NCI-H748 treated with DMSO at 0.1 percent for 48 hours (cell line): ENCODE data around the gene FAM3C.
A peak's percentile ranks its signal among the peaks of the same experiment; 100 is the strongest.
"Not testable (repeated sequence)": the region's sequence is repeated elsewhere in the genome, so short reads cannot be mapped to it uniquely, and the experiment has no call there.

Experiments
- DNase-seq: peaks from one replicate; lab custom pipeline; 2025; lab: John Stamatoyannopoulos, UW

The FAM3C gene

GRCh38 chr7:121330053-121330833 lies 65.9 kb downstream of the FAM3C start:
- peak; percentile 53 for DNase-seq

GRCh38 chr7:121329191-121330052 lies 66.7 kb downstream of the FAM3C start:
- peak; percentile 34 for DNase-seq

- no peak for DNase-seq
Measured at GRCh38 chr7:121328508-121329190, 67.5 kb downstream of the FAM3C start, which contains the start of gene WNT16. WNT16 (plus strand) TSS chr7:121329000; CDS start chr7:121329293, 293 bp downstream.

GRCh38 chr7:121327671-121328070 lies 68.4 kb downstream of the FAM3C start:
- no peak for DNase-seq

- no peak for DNase-seq
Measured at GRCh38 chr7:121323515-121324302, 72.4 kb downstream of the FAM3C start.

GRCh38 chr7:121322460-121322859 lies 73.6 kb downstream of the FAM3C start:
- peak; percentile 86 for DNase-seq

- DNase-seq: not testable (repeated sequence)
Measured at GRCh38 chr7:121315170-121315569, 80.9 kb downstream of the FAM3C start.

GRCh38 chr7:121313793-121314676 lies 82.1 kb downstream of the FAM3C start:
- peak; percentile 91 for DNase-seq

GRCh38 chr7:121313220-121313792 lies 82.8 kb downstream of the FAM3C start:
- DNase-seq: no peak

- DNase-seq: no peak
Measured at GRCh38 chr7:121307021-121307574, 89.0 kb downstream of the FAM3C start.

- DNase-seq: no peak
Measured at GRCh38 chr7:121306565-121306964, 89.5 kb downstream of the FAM3C start.

GRCh38 chr7:121305109-121305508 lies 91.0 kb downstream of the FAM3C start:
- DNase-seq: no peak

- DNase-seq: no peak
Measured at GRCh38 chr7:121304102-121304658, 91.9 kb downstream of the FAM3C start.

- DNase-seq: no peak
Measured at GRCh38 chr7:121303422-121304101, 92.5 kb downstream of the FAM3C start.

GRCh38 chr7:121302214-121302745 lies 93.8 kb downstream of the FAM3C start:
- no peak for DNase-seq

- DNase-seq: no peak
Measured at GRCh38 chr7:121301446-121302213, 94.5 kb downstream of the FAM3C start.

- DNase-seq: no peak
Measured at GRCh38 chr7:121300685-121301420, 95.3 kb downstream of the FAM3C start.
